ENCODE measurements around the gene ELP4. TPM values are rescaled to one million over a fixed set of nuclear protein-coding genes. Genes with fewer than 3 reads are reported as not detected.

ELP4 gene
- total RNA-seq, 1 experiment from 2014 or later = 20.3 TPM

DNA sequence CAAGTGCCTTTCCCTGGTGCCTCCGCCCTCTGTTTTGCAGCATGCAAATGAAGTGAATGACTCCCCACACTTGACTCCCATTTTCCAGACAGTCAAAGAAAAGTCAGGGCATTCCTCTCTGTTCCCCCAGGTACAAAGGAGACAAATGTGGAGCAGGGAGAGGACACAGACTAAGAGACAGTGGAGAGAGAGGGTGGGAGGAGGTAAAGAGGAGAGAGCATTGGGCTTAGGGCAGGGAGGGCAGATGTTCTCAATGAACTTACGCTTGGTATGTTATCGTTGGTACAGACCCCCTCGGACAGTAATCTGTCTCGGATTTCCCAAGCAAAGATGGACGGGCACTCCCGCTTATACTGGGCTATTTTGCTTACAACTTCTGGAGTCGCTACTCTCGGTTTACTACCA, 291.7 kb downstream of the ELP4 start:
- BruUV-seq (replicated peaks) = no TSS peak
- H3K4me3 Mint-ChIP-seq (ENCODE audit: low read depth, unreplicated experiment) = no peak overlapping the region
- CTCF ChIA-PET = interaction anchor here (1.2 kb wide), 1 partner anchor 147 kb away, joined by 4 read pairs; no protein-coding TSS in a partner anchor
- peaks cover 53% of the 10 kb centered on the region for H3K27me3 Mint-ChIP-seq (ENCODE audit: unreplicated experiment)
- H3K9me3 Mint-ChIP-seq (ENCODE audit: low read depth, unreplicated experiment) = peaks cover 2% of the 10 kb centered on the region
- DNase-seq = no peak
- no peaks in the 10 kb centered on the region for H3K4me1 Mint-ChIP-seq (ENCODE audit: low read depth, unreplicated experiment)
- no peaks in the 10 kb centered on the region for H3K36me3 Mint-ChIP-seq (ENCODE audit: insufficient read depth, unreplicated experiment)
- TF ChIP-seq, protein P1, sequence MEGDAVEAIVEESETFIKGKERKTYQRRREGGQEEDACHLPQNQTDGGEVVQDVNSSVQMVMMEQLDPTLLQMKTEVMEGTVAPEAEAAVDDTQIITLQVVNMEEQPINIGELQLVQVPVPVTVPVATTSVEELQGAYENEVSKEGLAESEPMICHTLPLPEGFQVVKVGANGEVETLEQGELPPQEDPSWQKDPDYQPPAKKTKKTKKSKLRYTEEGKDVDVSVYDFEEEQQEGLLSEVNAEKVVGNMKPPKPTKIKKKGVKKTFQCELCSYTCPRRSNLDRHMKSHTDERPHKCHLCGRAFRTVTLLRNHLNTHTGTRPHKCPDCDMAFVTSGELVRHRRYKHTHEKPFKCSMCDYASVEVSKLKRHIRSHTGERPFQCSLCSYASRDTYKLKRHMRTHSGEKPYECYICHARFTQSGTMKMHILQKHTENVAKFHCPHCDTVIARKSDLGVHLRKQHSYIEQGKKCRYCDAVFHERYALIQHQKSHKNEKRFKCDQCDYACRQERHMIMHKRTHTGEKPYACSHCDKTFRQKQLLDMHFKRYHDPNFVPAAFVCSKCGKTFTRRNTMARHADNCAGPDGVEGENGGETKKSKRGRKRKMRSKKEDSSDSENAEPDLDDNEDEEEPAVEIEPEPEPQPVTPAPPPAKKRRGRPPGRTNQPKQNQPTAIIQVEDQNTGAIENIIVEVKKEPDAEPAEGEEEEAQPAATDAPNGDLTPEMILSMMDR (IDR thresholded peaks at IDR 0.05; ENCODE audit: unreplicated experiment) = no peak
- no peak overlapping the region for H3K27ac Mint-ChIP-seq (ENCODE audit: unreplicated experiment)
- intact Hi-C loops (cut with micrococcal nuclease; ENCODE audit: unreplicated experiment) = no loop called here

DNA sequence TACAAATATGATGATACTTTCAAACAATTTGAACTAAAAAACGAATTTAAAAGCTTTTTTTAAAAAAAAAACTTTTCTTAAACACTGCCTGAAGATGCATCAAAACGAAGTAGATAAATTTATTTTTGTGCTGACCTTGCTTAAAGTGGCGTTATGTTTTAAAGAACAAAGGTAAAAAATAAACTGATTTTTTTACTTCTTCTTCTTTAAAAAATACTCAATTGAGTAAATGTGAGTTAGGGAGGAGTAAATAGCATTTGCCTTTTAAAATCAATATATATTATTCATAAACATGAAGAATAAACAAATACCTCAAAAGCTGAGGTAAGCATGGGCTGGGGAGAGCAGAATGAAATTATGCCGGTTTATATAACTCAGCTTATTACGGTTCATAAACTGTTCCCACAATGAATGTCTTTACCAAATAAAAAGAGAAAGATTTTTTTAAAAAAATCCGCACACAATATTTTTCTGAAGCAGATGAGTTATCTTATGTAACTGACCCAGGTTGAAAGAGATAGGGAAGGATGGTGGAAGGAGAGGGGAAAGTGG, 292.5 kb downstream of the ELP4 start:
- TF ChIP-seq, protein P1 (IDR thresholded peaks at IDR 0.05; ENCODE audit: unreplicated experiment) = no peak
- H3K4me3 Mint-ChIP-seq (ENCODE audit: low read depth, unreplicated experiment) = no peak overlapping the region
- no peaks in the 10 kb centered on the region for H3K36me3 Mint-ChIP-seq (ENCODE audit: insufficient read depth, unreplicated experiment)
- no peak overlapping the region for H3K27ac Mint-ChIP-seq (ENCODE audit: unreplicated experiment)
- intact Hi-C loops (cut with micrococcal nuclease; ENCODE audit: unreplicated experiment) = no loop called here
- peaks cover 60% of the 10 kb centered on the region for H3K27me3 Mint-ChIP-seq (ENCODE audit: unreplicated experiment)
- DNase-seq = no peak
- peaks cover 2% of the 10 kb centered on the region for H3K9me3 Mint-ChIP-seq (ENCODE audit: low read depth, unreplicated experiment)
- no peaks in the 10 kb centered on the region for H3K4me1 Mint-ChIP-seq (ENCODE audit: low read depth, unreplicated experiment)
- CTCF ChIA-PET = interaction anchor here (0.7 to 1.2 kb wide), 2 partner anchors 147 to 466 kb away, joined by 4 read pairs; no protein-coding TSS in a partner anchor
- no TSS peak for BruUV-seq (replicated peaks)

DNA sequence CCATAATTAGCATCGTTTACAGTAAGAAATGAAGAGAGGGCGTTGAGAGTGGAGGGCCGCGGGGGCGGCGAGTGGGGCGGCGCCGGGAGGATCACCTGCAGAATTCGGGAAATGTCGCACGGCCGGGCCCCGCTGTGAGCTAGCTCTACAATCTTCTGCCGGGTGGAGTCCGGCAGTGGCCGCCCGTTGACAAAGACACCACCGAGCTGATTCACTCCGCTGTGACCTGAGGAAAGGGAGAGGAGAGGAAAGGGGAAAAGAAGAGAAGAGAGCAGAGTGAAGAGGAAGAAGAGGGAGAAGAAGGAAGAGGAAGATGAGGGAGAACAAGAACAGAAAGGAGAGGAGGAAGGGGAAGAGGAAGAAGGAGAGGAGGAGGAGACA, 293.0 kb downstream of the ELP4 start:
- Mint-ChIP-seq H3K4me1 (ENCODE audit: low read depth, unreplicated experiment) (no peaks in the 10 kb centered on the region), H3K27ac (ENCODE audit: unreplicated experiment) (no peak overlapping the region), H3K4me3 (ENCODE audit: low read depth, unreplicated experiment) (no peak overlapping the region), H3K27me3 (ENCODE audit: unreplicated experiment) (peaks cover 66% of the 10 kb centered on the region), H3K9me3 (ENCODE audit: low read depth, unreplicated experiment) (peaks cover 2% of the 10 kb centered on the region), H3K36me3 (ENCODE audit: insufficient read depth, unreplicated experiment) (no peaks in the 10 kb centered on the region)
- TF ChIP-seq, protein P1 (IDR thresholded peaks at IDR 0.05; ENCODE audit: unreplicated experiment) = no peak
- DNase-seq = no peak
- CTCF ChIA-PET = interaction anchor here (1.2 kb wide), 1 partner anchor 146 kb away, joined by 4 read pairs; no protein-coding TSS in a partner anchor
- intact Hi-C loops (cut with micrococcal nuclease; ENCODE audit: unreplicated experiment) = no loop called here
- BruUV-seq (replicated peaks) = no TSS peak

DNA sequence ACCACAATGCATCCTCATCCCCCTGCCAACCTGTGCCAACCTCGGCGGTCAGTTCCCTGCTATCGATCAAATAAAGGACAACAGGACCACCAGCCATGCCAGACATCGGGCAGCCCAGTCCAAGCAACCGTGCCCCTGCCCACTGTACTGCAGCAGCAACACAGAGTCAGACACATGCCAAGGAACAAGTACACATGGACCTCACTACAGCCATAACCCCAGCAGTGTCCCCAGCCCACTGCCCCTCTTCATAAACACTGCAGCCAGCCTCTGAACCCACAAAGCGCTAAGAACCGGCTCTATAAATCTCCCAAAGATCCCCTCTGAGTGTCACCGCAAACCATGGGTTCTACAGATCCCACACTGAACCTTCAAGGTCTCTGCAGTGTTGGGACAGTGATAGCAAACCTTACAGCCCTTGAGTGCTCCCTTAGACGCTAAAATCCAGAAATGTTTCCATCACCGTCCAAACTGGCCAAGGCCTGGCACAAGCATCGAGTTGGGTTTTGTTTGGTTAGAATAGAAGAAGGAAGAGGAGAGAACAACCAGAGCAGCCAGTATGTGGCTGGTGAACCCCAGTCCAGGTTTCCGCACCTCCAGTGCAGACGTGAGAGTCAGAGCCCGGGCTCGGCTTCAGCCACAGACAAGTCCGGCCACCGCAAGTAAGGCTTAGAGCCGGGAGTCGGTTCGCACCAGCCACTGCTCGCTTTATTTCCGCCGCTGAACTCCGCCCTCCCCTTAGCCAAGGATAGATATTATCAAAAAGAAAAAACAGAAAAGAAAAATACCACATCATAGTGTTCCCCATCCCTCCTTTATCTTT, 293.6 kb downstream of the ELP4 start:
- peaks cover 72% of the 10 kb centered on the region for H3K27me3 Mint-ChIP-seq (ENCODE audit: unreplicated experiment)
- DNase-seq = no peak
- H3K4me3 Mint-ChIP-seq (ENCODE audit: low read depth, unreplicated experiment) = no peak overlapping the region
- TF ChIP-seq, protein P1 (IDR thresholded peaks at IDR 0.05; ENCODE audit: unreplicated experiment) = no peak
- no peaks in the 10 kb centered on the region for H3K9me3 Mint-ChIP-seq (ENCODE audit: low read depth, unreplicated experiment)
- CTCF ChIA-PET = no interaction called here
- H3K36me3 Mint-ChIP-seq (ENCODE audit: insufficient read depth, unreplicated experiment) = no peaks in the 10 kb centered on the region
- intact Hi-C loops (cut with micrococcal nuclease; ENCODE audit: unreplicated experiment) = no loop called here
- no peaks in the 10 kb centered on the region for H3K4me1 Mint-ChIP-seq (ENCODE audit: low read depth, unreplicated experiment)
- no peak overlapping the region for H3K27ac Mint-ChIP-seq (ENCODE audit: unreplicated experiment)
- BruUV-seq (replicated peaks) = no TSS peak
